ENCODE data around the gene OR13A1. TPM values are rescaled to one million over a fixed set of nuclear protein-coding genes. Genes with fewer than 3 reads are reported as not detected.
"Not testable (repeated sequence)": the region's sequence is repeated elsewhere in the genome, so short reads cannot be mapped to it uniquely, and the experiment has no call there.

OR13A1 gene
- total RNA-seq, 2 experiments from 2014 or later: 0.10 to 0.15 TPM

- POLR2A ChIA-PET: no interaction called here
- CTCF ChIA-PET: no interaction called here
- no peaks in the 10 kb centered on the region for H3K9me3 Mint-ChIP-seq
- H3K4me1 Mint-ChIP-seq: no peaks in the 10 kb centered on the region
- no peak for DNase-seq
- H3K36me3 Mint-ChIP-seq (ENCODE audit: low read depth): no peaks in the 10 kb centered on the region
- no peak overlapping the region for H3K4me3 Mint-ChIP-seq
- H3K27ac Mint-ChIP-seq: no peak overlapping the region
- peaks cover 54% of the 10 kb centered on the region for H3K27me3 Mint-ChIP-seq
Measured at GRCh38 chr10:45325116-45325515, 9.7 kb upstream of the OR13A1 start.

- no peak overlapping the region for H3K4me3 Mint-ChIP-seq
- no peaks in the 10 kb centered on the region for H3K4me1 Mint-ChIP-seq
- POLR2A ChIA-PET: no interaction called here
- H3K9me3 Mint-ChIP-seq: no peaks in the 10 kb centered on the region
- H3K27me3 Mint-ChIP-seq: peaks cover 26% of the 10 kb centered on the region
- H3K36me3 Mint-ChIP-seq (ENCODE audit: low read depth): no peaks in the 10 kb centered on the region
- H3K27ac Mint-ChIP-seq: no peak overlapping the region
- no peak for DNase-seq
- CTCF ChIA-PET: no interaction called here
Measured at GRCh38 chr10:45319702-45320101, 4.3 kb upstream of the OR13A1 start.

GRCh38 chr10:45313264-45313873 is 2.0 kb downstream of the OR13A1 start:
- POLR2A ChIA-PET: no interaction called here
- Mint-ChIP-seq H3K9me3 (no peaks in the 10 kb centered on the region), H3K27ac (no peak overlapping the region), H3K4me3 (no peak overlapping the region), H3K27me3 (peaks cover 50% of the 10 kb centered on the region), H3K4me1 (no peaks in the 10 kb centered on the region), H3K36me3 (ENCODE audit: low read depth) (no peaks in the 10 kb centered on the region)
- no peak for DNase-seq
- CTCF ChIA-PET: no interaction called here

GRCh38 chr10:45308707-45309106 is 6.7 kb downstream of the OR13A1 start:
- DNase-seq: no peak

GRCh38 chr10:45302573-45302972 is 12.8 kb downstream of the OR13A1 start:
- DNase-seq: no peak
- H3K27me3 Mint-ChIP-seq: peaks cover 32% of the 10 kb centered on the region
- no peaks in the 10 kb centered on the region for H3K36me3 Mint-ChIP-seq (ENCODE audit: low read depth)
- H3K4me1 Mint-ChIP-seq: peaks cover 5% of the 10 kb centered on the region
- no peaks in the 10 kb centered on the region for H3K9me3 Mint-ChIP-seq
- H3K27ac Mint-ChIP-seq: no peak overlapping the region
- ChIA-PET CTCF (no interaction called here), POLR2A (no interaction called here)
- H3K4me3 Mint-ChIP-seq: no peak overlapping the region

More at GRCh38 chr10:45308707-45309106, 6.7 kb downstream of the OR13A1 start:
- no peaks in the 10 kb centered on the region for H3K4me1 Mint-ChIP-seq
- no peak overlapping the region for H3K4me3 Mint-ChIP-seq
- H3K9me3 Mint-ChIP-seq: no peaks in the 10 kb centered on the region
- H3K27ac Mint-ChIP-seq: no peak overlapping the region
- CTCF ChIA-PET: interaction anchor here (1.9 kb wide), 1 partner anchor 24 kb away, joined by 5 read pairs; no protein-coding TSS in a partner anchor
- no peaks in the 10 kb centered on the region for H3K36me3 Mint-ChIP-seq (ENCODE audit: low read depth)
- POLR2A ChIA-PET: no interaction called here
- H3K27me3 Mint-ChIP-seq: peaks cover 35% of the 10 kb centered on the region

- H3K9me3 Mint-ChIP-seq; H3K4me1 Mint-ChIP-seq; H3K4me3 Mint-ChIP-seq; H3K27ac Mint-ChIP-seq; POLR2A ChIA-PET; H3K36me3 Mint-ChIP-seq (ENCODE audit: low read depth); DNase-seq: not testable (repeated sequence)
- H3K27me3 Mint-ChIP-seq: peaks cover 46% of the 10 kb centered on the region
- CTCF ChIA-PET: interaction anchor here (0.6 kb wide), 1 partner anchor 228 kb away, joined by 3 read pairs; no protein-coding TSS in a partner anchor
Measured at GRCh38 chr10:45298341-45298955, 17.0 kb downstream of the OR13A1 start.

- no peaks in the 10 kb centered on the region for H3K36me3 Mint-ChIP-seq (ENCODE audit: low read depth)
- H3K9me3 Mint-ChIP-seq: no peaks in the 10 kb centered on the region
- peaks cover 12% of the 10 kb centered on the region for H3K4me1 Mint-ChIP-seq
- no peak overlapping the region for H3K4me3 Mint-ChIP-seq
- H3K27me3 Mint-ChIP-seq: peaks cover 36% of the 10 kb centered on the region
- H3K27ac Mint-ChIP-seq: no peak overlapping the region
- DNase-seq: no peak
- ChIA-PET POLR2A (no interaction called here), CTCF (no interaction called here)
Measured at GRCh38 chr10:45294681-45295080, 20.7 kb downstream of the OR13A1 start.

GRCh38 chr10:45286980-45287379 is 28.4 kb downstream of the OR13A1 start:
- Mint-ChIP-seq H3K27ac (no peak overlapping the region), H3K9me3 (peaks cover 4% of the 10 kb centered on the region), H3K4me1 (peaks cover 4% of the 10 kb centered on the region), H3K27me3 (peaks cover 15% of the 10 kb centered on the region), H3K4me3 (no peak overlapping the region), H3K36me3 (ENCODE audit: low read depth) (no peaks in the 10 kb centered on the region)
- DNase-seq: no peak
- POLR2A ChIA-PET: no interaction called here
- CTCF ChIA-PET: no interaction called here

GRCh38 chr10:45282061-45282460 is 33.3 kb downstream of the OR13A1 start:
- no peak overlapping the region for H3K4me3 Mint-ChIP-seq
- no peak overlapping the region for H3K27ac Mint-ChIP-seq
- DNase-seq: no peak
- H3K4me1 Mint-ChIP-seq: no peaks in the 10 kb centered on the region
- no peaks in the 10 kb centered on the region for H3K9me3 Mint-ChIP-seq
- CTCF ChIA-PET: no interaction called here
- H3K36me3 Mint-ChIP-seq (ENCODE audit: low read depth): no peaks in the 10 kb centered on the region
- POLR2A ChIA-PET: no interaction called here
- H3K27me3 Mint-ChIP-seq: peaks cover 21% of the 10 kb centered on the region

- Mint-ChIP-seq H3K36me3 (ENCODE audit: low read depth) (no peaks in the 10 kb centered on the region), H3K27me3 (peaks cover 25% of the 10 kb centered on the region), H3K4me3 (no peak overlapping the region), H3K4me1 (no peaks in the 10 kb centered on the region), H3K27ac (no peak overlapping the region), H3K9me3 (no peaks in the 10 kb centered on the region)
- no peak for DNase-seq
- ChIA-PET POLR2A (no interaction called here), CTCF (no interaction called here)
Measured at GRCh38 chr10:45280113-45280760, 35.2 kb downstream of the OR13A1 start.

GRCh38 chr10:45279682-45280081 is 35.7 kb downstream of the OR13A1 start:
- ChIA-PET POLR2A (no interaction called here), CTCF (no interaction called here)
- H3K9me3 Mint-ChIP-seq: no peaks in the 10 kb centered on the region
- no peaks in the 10 kb centered on the region for H3K4me1 Mint-ChIP-seq
- H3K27me3 Mint-ChIP-seq: peaks cover 31% of the 10 kb centered on the region
- H3K4me3 Mint-ChIP-seq: no peak overlapping the region
- H3K36me3 Mint-ChIP-seq (ENCODE audit: low read depth): no peaks in the 10 kb centered on the region
- no peak for DNase-seq
- no peak overlapping the region for H3K27ac Mint-ChIP-seq

GRCh38 chr10:45278860-45279498 is 36.4 kb downstream of the OR13A1 start:
- ChIA-PET CTCF (no interaction called here), POLR2A (no interaction called here)
- no peak overlapping the region for H3K4me3 Mint-ChIP-seq
- no peaks in the 10 kb centered on the region for H3K9me3 Mint-ChIP-seq
- no peaks in the 10 kb centered on the region for H3K4me1 Mint-ChIP-seq
- peaks cover 35% of the 10 kb centered on the region for H3K27me3 Mint-ChIP-seq
- DNase-seq: no peak
- no peak overlapping the region for H3K27ac Mint-ChIP-seq
- H3K36me3 Mint-ChIP-seq (ENCODE audit: low read depth): no peaks in the 10 kb centered on the region

GRCh38 chr10:45276146-45276545 is 39.3 kb downstream of the OR13A1 start:
- H3K9me3 Mint-ChIP-seq; CTCF ChIA-PET; H3K36me3 Mint-ChIP-seq (ENCODE audit: low read depth); H3K4me1 Mint-ChIP-seq; POLR2A ChIA-PET; DNase-seq; H3K27ac Mint-ChIP-seq; H3K4me3 Mint-ChIP-seq: not testable (repeated sequence)
- H3K27me3 Mint-ChIP-seq: peaks cover 40% of the 10 kb centered on the region
